Subcutaneous abdominal adipose tissue (tissue), 5 donors: Measurements from ENCODE around the gene PIGX.
"Not testable (repeated sequence)": the region's sequence is repeated elsewhere in the genome, so short reads cannot be mapped to it uniquely, and the experiment has no call there.

Source experiments
- H3K27ac ChIP-seq: one replicate; pipeline ENCODE4 v1.7.0; 2013; ENCODE audit warnings: low read depth, mild to moderate bottlenecking, inconsistent platforms, low read length, moderate library complexity
- H3K27me3 ChIP-seq, 5 donors: one replicate each; pipeline ENCODE4 v1.7.0; 2013; ENCODE audit warnings: low read length in 5 of 5, inconsistent platforms in 1 of 5; ENCODE audit not compliant: control insufficient read depth in 5 of 5, insufficient read depth in 4 of 5
- H3K36me3 ChIP-seq, 5 donors: one replicate each; pipeline ENCODE4 v1.7.0; 2013; ENCODE audit warnings: low read length in 5 of 5; ENCODE audit not compliant: control insufficient read depth in 5 of 5, insufficient read depth in 5 of 5
- H3K4me1 ChIP-seq, 5 donors: one replicate each; pipeline ENCODE4 v1.7.0; 2013; ENCODE audit warnings: low read length in 5 of 5, mild to moderate bottlenecking in 3 of 5, moderate library complexity in 1 of 5; ENCODE audit not compliant: control insufficient read depth in 5 of 5, insufficient read depth in 5 of 5
- H3K4me3 ChIP-seq, 5 donors: one replicate each; pipeline ENCODE4 v1.7.0; 2013; ENCODE audit warnings: low read length in 5 of 5, low read depth in 1 of 5
- H3K9ac ChIP-seq, 5 donors: one replicate each; pipeline ENCODE4 v1.7.0; 2013; ENCODE audit warnings: low read length in 5 of 5, mild to moderate bottlenecking in 4 of 5, moderate library complexity in 3 of 5
- H3K9me3 ChIP-seq, 5 donors: one replicate each; pipeline ENCODE4 v1.7.0; 2013; ENCODE audit warnings: low read length in 5 of 5; ENCODE audit not compliant: control insufficient read depth in 5 of 5
- donor health status: healthy.
- donor health status: healthy.
- donor health status: healthy.
- donor health status: healthy.
- donor health status: healthy.

The PIGX gene

DNA sequence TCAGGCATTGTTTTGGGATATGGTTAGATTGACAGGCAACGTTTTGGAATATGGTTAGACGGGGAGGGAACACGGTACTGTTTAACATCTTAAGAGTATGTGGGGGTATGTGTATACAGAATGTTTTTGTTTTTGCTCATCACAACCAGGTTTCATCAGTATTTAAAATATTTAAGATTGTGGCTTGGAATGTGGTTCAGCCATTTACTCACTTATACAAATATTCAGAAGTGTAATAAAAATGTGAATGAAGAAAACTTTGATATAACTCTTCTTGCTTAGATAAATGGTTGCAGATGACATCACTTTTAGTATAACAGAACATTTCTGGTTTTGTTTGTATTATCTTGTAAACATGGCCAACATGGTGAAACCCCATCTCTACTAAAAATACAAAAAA, 23.6 kb downstream of the PIGX start:
- Histone ChIP-seq H3K9me3 (peaks cover 0 to 5% (median 0%) of the 10 kb centered on the region in 5 donors), H3K36me3 (peaks cover 0 to 5% (median 3%) of the 10 kb centered on the region in 5 donors), H3K27ac (no peak overlapping the region), H3K4me3 (no peak overlapping the region), H3K27me3 (no peaks in the 10 kb centered on the region), H3K9ac (no peak overlapping the region), H3K4me1 (peaks cover 0 to 5% (median 4%) of the 10 kb centered on the region in 5 donors)

DNA sequence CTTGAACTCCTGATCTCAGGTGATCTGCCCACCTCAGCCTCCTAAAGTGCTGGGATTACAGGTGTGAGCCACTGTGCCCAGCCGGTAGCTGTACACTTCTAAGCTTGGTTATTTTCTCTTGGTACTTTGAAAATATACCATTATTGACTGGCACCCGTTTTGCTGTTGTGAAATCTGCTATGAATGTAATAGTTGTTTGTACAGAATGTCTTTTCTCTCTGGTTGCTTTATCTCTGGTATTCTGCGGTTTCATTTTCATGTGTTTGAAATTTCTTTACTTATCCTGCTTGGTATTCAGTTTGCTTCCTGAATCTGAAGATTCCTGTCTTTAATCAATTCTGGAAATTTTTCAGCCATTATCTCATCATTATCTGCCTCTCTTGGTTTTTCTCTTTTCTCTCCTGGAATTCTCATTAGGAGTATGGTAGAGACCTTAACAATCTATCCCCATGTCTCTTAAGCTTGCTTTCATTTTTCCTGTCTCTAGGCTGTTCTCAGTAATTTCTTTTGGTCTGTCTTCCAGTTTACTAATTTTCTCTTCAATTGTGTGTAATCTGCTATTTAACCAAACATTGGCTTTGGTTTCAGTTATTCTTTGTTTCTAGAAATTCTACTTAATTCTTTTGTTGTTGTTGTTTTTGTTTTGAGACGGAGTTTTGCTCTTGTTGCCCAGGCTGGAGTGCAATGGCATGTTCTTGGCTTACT, 24.6 kb downstream of the PIGX start:
- Histone ChIP-seq H3K27ac (no peak overlapping the region), H3K27me3 (no peaks in the 10 kb centered on the region), H3K4me1 (peaks cover 0 to 16% (median 12%) of the 10 kb centered on the region in 5 donors), H3K9ac (no peak overlapping the region), H3K4me3 (no peak overlapping the region), H3K36me3 (peaks cover 0 to 5% (median 0%) of the 10 kb centered on the region in 5 donors), H3K9me3 (peaks cover 0 to 5% (median 0%) of the 10 kb centered on the region in 5 donors)

DNA sequence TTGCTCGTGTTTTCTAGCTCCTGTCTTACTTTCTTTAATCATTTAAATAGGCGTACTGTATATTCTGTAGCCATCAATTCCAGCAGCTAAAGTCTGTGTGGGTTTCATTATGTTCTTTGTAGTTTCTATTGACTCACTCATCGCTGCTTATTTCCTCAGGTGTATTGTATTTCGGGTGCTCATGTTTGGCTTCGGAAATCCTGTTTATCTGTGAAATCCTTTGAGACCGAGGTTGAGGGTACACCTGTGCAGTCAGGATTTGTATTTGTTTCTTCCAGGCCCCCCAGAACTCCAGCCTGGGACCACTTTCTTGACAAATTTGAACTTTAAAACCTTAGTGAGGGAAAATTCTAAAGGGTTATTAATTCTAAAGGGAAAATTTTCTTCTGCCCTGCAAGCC, 25.5 kb downstream of the PIGX start:
- H3K27me3 ChIP-seq = no peaks in the 10 kb centered on the region
- H3K27ac ChIP-seq = no peak overlapping the region
- no peak overlapping the region for H3K4me3 ChIP-seq
- H3K9ac ChIP-seq = no peak overlapping the region
- peaks cover 0 to 5% (median 0%) of the 10 kb centered on the region in 5 donors for H3K36me3 ChIP-seq
- peaks cover 0 to 20% (median 15%) of the 10 kb centered on the region in 5 donors for H3K4me1 ChIP-seq
- peaks cover 0 to 5% (median 0%) of the 10 kb centered on the region in 5 donors for H3K9me3 ChIP-seq

DNA sequence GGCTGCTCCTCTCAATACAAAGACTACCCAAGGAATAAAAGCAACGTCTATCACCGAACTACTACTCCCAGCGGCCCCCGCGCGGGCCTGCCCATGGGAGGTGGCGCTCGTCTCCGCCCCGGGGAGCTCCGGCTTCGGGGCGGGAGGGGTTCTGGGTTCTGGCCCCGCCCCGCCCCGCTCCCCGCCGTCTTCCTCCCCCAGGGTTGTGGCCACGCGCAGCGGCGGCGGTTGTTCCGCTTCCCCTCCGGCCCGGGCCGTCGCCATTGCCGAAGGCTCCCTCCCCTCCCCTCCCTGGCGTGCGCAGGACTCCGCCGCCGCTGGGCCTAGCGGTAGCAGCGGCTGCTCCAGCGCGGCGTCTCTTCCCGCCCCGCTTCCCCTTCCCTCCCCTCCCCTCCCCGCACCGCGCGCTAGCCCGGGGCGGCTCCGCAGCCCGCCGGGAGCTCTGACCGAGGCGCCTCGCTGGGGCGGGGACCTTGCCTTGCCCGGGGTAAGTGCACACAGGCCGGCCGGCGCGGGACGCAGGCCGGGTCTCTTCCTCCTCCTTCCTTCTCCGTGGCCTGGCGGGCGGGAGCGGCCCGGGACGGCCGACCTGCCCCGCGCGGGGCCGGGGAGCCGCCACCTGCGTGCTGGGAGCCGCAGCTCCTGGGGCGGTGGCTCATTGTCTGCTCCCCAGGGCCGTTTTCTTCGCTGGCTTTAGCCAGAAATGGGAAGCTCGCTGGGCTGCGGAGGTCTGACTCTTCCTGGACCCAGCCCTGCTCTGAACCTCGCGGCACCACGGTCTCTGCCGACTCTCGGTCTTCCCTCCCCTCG, 27.7 kb downstream of the PIGX start, which contains the start of gene PAK2:
Gene PAK2 (plus strand): TSS at position 187 of the 810 bp plus-strand sequence. CDS start 42,790 bp downstream, outside the sequence.
- H3K9ac ChIP-seq = peak within 1 kb of the TSS; percentile 88 to 99 (median 99)
- H3K4me1 ChIP-seq = peaks cover 0 to 25% (median 15%) of the 10 kb centered on the region in 5 donors
- H3K27ac ChIP-seq = peak within 1 kb of the TSS; percentile 100
- H3K4me3 ChIP-seq = peak within 1 kb of the TSS; percentile 81 to 99 (median 89)
- H3K9me3 ChIP-seq = peaks cover 0 to 5% (median 0%) of the 10 kb centered on the region in 5 donors
- H3K27me3 ChIP-seq = no peaks in the 10 kb centered on the region
- H3K36me3 ChIP-seq = no peaks in the 10 kb centered on the region

DNA sequence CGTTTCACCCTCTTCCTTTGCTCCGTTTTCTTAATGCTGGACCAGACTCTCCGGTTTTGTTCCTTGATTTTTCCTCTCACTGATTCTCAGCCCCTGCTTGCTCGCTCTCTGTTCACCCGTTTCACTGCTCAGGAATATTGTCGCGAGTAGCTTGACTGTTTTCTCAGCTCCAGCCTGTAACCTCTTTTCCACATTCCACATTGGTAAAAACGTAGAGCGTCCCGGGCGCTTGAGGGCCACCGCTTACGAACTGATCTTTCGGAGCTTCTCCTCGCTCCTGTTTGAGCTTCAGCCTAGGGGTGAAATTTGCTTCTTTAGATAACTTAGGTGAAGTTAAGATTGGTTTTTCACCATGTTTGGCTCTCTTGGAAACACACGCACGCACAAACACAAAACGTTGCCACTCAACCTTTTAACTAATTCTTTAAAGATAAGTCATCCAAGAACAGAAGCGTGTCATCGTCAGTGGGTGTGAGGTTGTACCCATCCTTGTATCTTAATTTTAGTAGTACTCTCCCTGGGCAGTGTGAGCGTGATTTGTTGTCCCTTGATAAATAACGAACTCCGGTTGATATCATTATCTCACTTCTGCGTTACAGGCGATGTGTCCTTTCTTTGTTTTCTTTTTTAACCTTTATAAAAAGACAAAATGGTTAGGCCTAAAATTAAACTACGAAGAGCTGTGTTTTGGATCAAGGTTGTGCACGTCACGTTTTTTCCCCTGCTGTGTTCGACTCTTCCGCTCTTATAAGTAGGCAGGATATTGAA, 28.5 kb downstream of the PIGX start:
- peak overlapping the region; percentile 88 to 99 (median 99) for H3K9ac ChIP-seq
- H3K9me3 ChIP-seq = peaks cover 0 to 5% (median 0%) of the 10 kb centered on the region in 5 donors
- peaks cover 0 to 25% (median 15%) of the 10 kb centered on the region in 5 donors for H3K4me1 ChIP-seq
- H3K4me3 ChIP-seq = peak overlapping the region; percentile 81 to 99 (median 89)
- H3K27me3 ChIP-seq = no peaks in the 10 kb centered on the region
- H3K36me3 ChIP-seq = no peaks in the 10 kb centered on the region
- H3K27ac ChIP-seq = peak overlapping the region; percentile 100

DNA sequence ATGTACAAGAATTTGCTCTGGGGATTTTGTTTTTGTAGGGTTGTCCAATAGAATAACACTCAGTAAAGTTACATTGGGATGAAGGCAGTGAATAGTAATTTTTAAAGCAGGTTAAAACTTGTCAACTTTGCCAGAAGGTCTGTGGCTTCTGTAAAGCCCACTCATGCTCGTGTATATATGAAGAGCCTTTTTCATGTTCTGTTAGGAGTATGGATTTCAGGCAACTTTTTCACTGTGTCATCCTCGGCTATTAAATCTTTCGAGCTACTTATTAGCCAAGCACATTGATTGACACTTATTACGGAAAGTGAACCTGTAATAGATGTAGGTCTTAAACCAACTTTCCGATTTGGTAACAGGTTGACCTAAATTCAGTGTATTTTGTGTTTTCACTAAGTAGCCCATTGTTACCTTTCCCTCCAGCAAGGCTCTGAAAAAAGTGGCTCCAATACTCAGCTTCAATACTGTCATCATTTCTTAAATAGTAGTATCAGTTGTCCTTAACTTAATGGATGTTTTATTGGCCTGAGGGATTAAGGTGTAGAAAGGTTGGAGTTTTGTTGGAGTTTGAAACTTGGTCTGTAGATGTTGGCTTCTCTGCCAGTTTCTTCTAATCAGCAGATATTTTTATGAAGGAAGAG, 29.2 kb downstream of the PIGX start:
- Histone ChIP-seq H3K4me1 (peaks cover 0 to 25% (median 15%) of the 10 kb centered on the region in 5 donors), H3K9me3 (peaks cover 0 to 5% (median 0%) of the 10 kb centered on the region in 5 donors), H3K9ac (peak overlapping the region; percentile 88 to 99 (median 99)), H3K27me3 (no peaks in the 10 kb centered on the region), H3K4me3 (peak overlapping the region; percentile 81 to 99 (median 89)), H3K36me3 (no peaks in the 10 kb centered on the region), H3K27ac (peak overlapping the region; percentile 100)

DNA sequence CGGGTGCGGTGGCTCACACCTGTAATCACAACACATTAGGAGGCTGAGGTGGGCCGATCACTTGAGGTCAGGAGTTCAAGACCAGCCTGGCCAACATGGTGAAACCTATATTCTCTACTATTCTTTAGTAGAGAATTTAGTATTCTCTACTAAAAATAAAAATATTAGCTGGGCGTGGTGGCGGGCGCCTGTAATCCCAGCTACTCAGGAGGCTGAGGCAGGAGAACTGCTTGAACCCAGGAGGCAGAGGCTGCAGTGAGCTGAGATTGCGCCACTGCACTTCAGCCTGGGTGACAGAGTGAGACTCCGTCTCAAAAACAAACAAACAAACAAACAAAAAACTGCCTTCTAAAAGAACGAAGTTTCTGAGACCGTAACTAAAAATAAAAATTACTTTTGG, 31.4 kb downstream of the PIGX start:
- H3K36me3 ChIP-seq, H3K4me3 ChIP-seq, H3K9me3 ChIP-seq, H3K27me3 ChIP-seq, H3K9ac ChIP-seq, H3K27ac ChIP-seq: not testable (repeated sequence)
- peaks cover 0 to 25% (median 15%) of the 10 kb centered on the region in 5 donors for H3K4me1 ChIP-seq

DNA sequence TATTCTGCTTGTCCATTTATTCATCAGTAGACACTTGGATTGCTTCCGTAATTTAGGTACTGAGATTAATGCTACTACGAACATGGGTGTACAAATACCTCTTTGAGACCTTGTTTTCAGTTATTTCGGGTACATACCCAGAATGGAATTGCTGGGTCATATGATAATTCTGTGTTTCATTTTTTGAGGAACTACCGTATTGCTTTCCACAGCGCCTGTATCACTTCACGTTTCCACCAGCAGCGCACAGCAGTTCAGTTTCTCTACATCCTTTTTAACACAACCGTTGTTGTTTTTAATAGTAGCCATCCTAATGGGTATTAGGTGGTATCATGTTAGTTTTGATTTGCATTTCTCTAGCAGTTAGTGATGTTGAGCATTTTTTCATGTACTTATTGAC, 36.9 kb downstream of the PIGX start:
- Histone ChIP-seq H3K27me3 (no peaks in the 10 kb centered on the region), H3K9ac (no peak overlapping the region), H3K9me3 (no peaks in the 10 kb centered on the region), H3K4me1 (peaks cover 0 to 7% (median 7%) of the 10 kb centered on the region in 5 donors), H3K27ac (no peak overlapping the region), H3K4me3 (no peak overlapping the region), H3K36me3 (peaks cover 0 to 5% (median 3%) of the 10 kb centered on the region in 5 donors)

DNA sequence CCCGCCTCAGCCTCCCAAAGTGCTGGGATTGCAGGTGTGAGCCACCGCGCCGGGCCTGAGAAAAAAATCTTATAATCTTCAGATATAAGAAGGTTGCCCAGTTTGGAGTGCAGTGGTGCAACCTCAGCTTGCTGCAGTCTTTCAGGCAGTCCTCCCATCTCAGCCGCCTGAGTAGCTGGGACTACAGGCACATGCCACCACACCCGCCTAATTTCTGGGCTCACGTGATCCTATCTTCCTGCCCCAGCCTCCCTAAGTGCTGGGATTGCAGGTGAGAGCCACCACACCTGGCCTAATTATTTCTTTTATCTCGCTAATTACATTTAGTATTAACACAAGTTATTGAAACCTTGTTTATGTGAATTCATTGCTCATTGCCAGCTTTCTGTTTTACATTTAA, 41.0 kb downstream of the PIGX start:
- Histone ChIP-seq H3K4me3 (no peak overlapping the region), H3K27ac (no peak overlapping the region), H3K4me1 (peaks cover 0 to 15% (median 11%) of the 10 kb centered on the region in 5 donors), H3K27me3 (no peaks in the 10 kb centered on the region), H3K9ac (no peak overlapping the region), H3K9me3 (peaks cover 0 to 7% (median 6%) of the 10 kb centered on the region in 5 donors), H3K36me3 (peaks cover 2 to 9% (median 6%) of the 10 kb centered on the region in 5 donors)
